CD4-positive, alpha-beta T cell (primary cell): Measurements from ENCODE around the gene MBOAT7. TPM values are rescaled to one million over a fixed set of nuclear protein-coding genes. Genes with fewer than 3 reads are reported as not detected.

Experiments
- ATAC-seq: fragments of 200-7000 bp; cut with Tn5 transposase; one replicate; pipeline ENCODE4 v1.10.0; 2022; ENCODE audit warnings: mild to moderate bottlenecking; ENCODE audit not compliant: poor library complexity
- CTCF ChIA-PET: fragments of 350-600 bp; sonication (Branson Sonifier 250); formaldehyde crosslinking; loops from one replicate; lab custom pipeline; 2021; ENCODE audit warnings: antibody characterized with exemption, inconsistent platforms; lab: Charles Lee
- POLR2A ChIA-PET: fragments of 350-600 bp; sonication (Branson Sonifier 250); formaldehyde crosslinking; loops from one replicate; lab custom pipeline; 2021; ENCODE audit warnings: antibody characterized with exemption, inconsistent platforms; lab: Charles Lee
- DNase-seq, 14 experiments: peaks; one replicate each; pipeline ENCODE4 v3.0.0-alpha.2; 2013 to 2020; ENCODE audit warnings: mixed read lengths in 2 of 14
- H3K27ac ChIP-seq, 2 donors: one replicate each; pipeline versions ENCODE4 v1.5.1 to v1.7.0; 2013; ENCODE audit warnings: low read length in 2 of 2, low read depth in 1 of 2, mild to moderate bottlenecking in 1 of 2
- H3K27me3 ChIP-seq, 2 experiments: 1 replicate in 1 of 2; 2 replicates in 1 of 2; pipeline versions ENCODE4 v1.6.1 to v1.7.0; 2013; ENCODE audit warnings: low read length in 2 of 2, control low read depth in 1 of 2, mild to moderate bottlenecking in 1 of 2, moderate library complexity in 1 of 2; ENCODE audit not compliant: insufficient read depth in 2 of 2, control insufficient read depth in 1 of 2
- H3K36me3 ChIP-seq: one replicate; pipeline ENCODE4 v1.6.1; 2013; ENCODE audit warnings: low read length, control low read depth; ENCODE audit not compliant: insufficient read depth
- H3K4me1 ChIP-seq: one replicate; pipeline ENCODE4 v1.6.1; 2013; ENCODE audit warnings: low read length, control low read depth; ENCODE audit not compliant: insufficient read depth
- H3K4me3 ChIP-seq: one replicate; pipeline ENCODE4 v1.5.1; 2013; ENCODE audit warnings: mild to moderate bottlenecking, low read length, moderate library complexity
- H3K9me3 ChIP-seq, 2 experiments: 1 replicate in 1 of 2; 2 replicates in 1 of 2; pipeline versions ENCODE4 v1.6.1 to v1.7.0; 2013; ENCODE audit warnings: low read length in 2 of 2, mild to moderate bottlenecking in 2 of 2, control low read depth in 1 of 2, moderate library complexity in 1 of 2; ENCODE audit not compliant: control insufficient read depth in 1 of 2, insufficient read depth in 1 of 2
- H3K27ac Mint-ChIP-seq: one replicate; pipeline ENCODE4 v1.8.0; 2020; ENCODE audit warnings: mixed read lengths
- H3K27me3 Mint-ChIP-seq: one replicate; pipeline ENCODE4 v1.8.0; 2021; ENCODE audit warnings: mixed read lengths
- H3K36me3 Mint-ChIP-seq: one replicate; pipeline ENCODE4 v1.8.0; 2021; ENCODE audit warnings: low read depth, mixed read lengths
- H3K4me1 Mint-ChIP-seq: one replicate; pipeline ENCODE4 v1.8.0; 2021; ENCODE audit warnings: low read depth, mixed read lengths
- H3K4me3 Mint-ChIP-seq: one replicate; pipeline ENCODE4 v1.8.0; 2020; ENCODE audit warnings: mild to moderate bottlenecking, mixed read lengths
- H3K9me3 Mint-ChIP-seq: one replicate; pipeline ENCODE4 v1.8.0; 2020; ENCODE audit warnings: mixed read lengths
- CTCF ChIP-seq: fragments of 200-600 bp; IDR thresholded peaks from one replicate; pipeline ENCODE4 v1.8.0; 2022; ENCODE audit warnings: antibody characterized with exemption, mild to moderate bottlenecking
- intact Hi-C, 2 experiments: fragments of 100-400 bp; cut with DNase I in 1 of 2; cut with micrococcal nuclease in 1 of 2; formaldehyde crosslinking; loops; one replicate each; pipeline versions ENCODE4 v1.15.1 to v1.9.0; 2023 to 2025; cut with DNase I, micrococcal nuclease
- total RNA-seq, 174 experiments: library from RNA in 2 of 174; stranded (reverse) in 2 of 174; gene quantifications; one replicate each; pipeline ENCODE4 v1.2.3 and lab custom pipeline; 2021 to 2026

MBOAT7 gene
- total RNA-seq, 2 experiments from 2014 or later, result 13.7 to 18.0 TPM

GRCh38 chr19:54178581-54179261, 10.7 kb downstream of the MBOAT7 start:
- CTCF ChIA-PET, result interaction anchor here (1.5 kb wide), 1 partner anchor 10 kb away, joined by 3 read pairs; no protein-coding TSS in a partner anchor
- Mint-ChIP-seq H3K27ac (no peak overlapping the region), H3K36me3 (peaks cover 10% of the 10 kb centered on the region), H3K9me3 (no peaks in the 10 kb centered on the region), H3K27me3 (no peaks in the 10 kb centered on the region), H3K4me3 (no peak overlapping the region), H3K4me1 (no peaks in the 10 kb centered on the region)
- peaks cover 8% of the 10 kb centered on the region for H3K36me3 ChIP-seq
- no peaks in the 10 kb centered on the region for H3K9me3 ChIP-seq
- intact Hi-C loops, result no loop called here
- no peak for TF ChIP-seq CTCF
- H3K27me3 ChIP-seq, result no peaks in the 10 kb centered on the region
- no peaks in the 10 kb centered on the region for H3K4me1 ChIP-seq
- H3K27ac ChIP-seq, result no peak overlapping the region
- ATAC-seq, result peak; percentile 100
- no peak overlapping the region for H3K4me3 ChIP-seq
- DNase-seq, result peak in 7 of 14 experiments; percentile 28 to 64 (median 44)
- POLR2A ChIA-PET, result no interaction called here

GRCh38 chr19:54173951-54174834, 15.2 kb downstream of the MBOAT7 start:
- Mint-ChIP-seq H3K4me1 (no peaks in the 10 kb centered on the region), H3K27me3 (no peaks in the 10 kb centered on the region), H3K36me3 (peaks cover 10% of the 10 kb centered on the region), H3K27ac (no peak overlapping the region), H3K4me3 (no peak overlapping the region), H3K9me3 (no peaks in the 10 kb centered on the region)
- Histone ChIP-seq H3K4me1 (peaks cover 12% of the 10 kb centered on the region), H3K27ac (no peak overlapping the region), H3K36me3 (peaks cover 3% of the 10 kb centered on the region), H3K9me3 (no peaks in the 10 kb centered on the region), H3K4me3 (no peak overlapping the region), H3K27me3 (no peaks in the 10 kb centered on the region)
- no peak for ATAC-seq
- POLR2A ChIA-PET, result interaction anchor here (0.7 to 2.3 kb wide), 3 partner anchors 15 to 37 kb away, joined by 3 to 8 read pairs (median 3); partner anchors contain the start of genes CNOT3, MBOAT7 and TSEN34
- intact Hi-C loops, result no loop called here
- TF ChIP-seq CTCF, result no peak
- peak in 1 of 14 experiments; percentile 22 for DNase-seq
- CTCF ChIA-PET, result interaction anchor here (1.1 kb wide), 1 partner anchor 12 kb away, joined by 4 read pairs; no protein-coding TSS in a partner anchor

DNA sequence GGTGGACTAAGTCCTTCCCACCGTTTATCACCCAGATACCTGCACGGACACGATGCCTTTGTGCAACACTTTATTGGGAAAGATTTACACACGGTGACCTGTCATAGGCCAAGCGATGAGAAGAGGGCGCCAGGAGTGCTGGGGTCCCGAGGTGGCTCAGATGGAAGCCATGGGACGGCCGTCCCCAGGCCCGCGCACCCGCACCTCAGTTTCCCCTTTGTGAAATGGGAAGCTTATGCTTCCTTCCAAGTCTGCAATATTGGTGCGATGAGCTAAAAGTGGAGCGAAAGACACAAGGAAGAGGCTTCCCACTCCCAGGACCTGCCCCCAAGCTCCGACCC, 16.1 kb downstream of the MBOAT7 start:
- H3K4me3 Mint-ChIP-seq, result no peak overlapping the region
- Histone ChIP-seq H3K9me3 (no peaks in the 10 kb centered on the region), H3K4me1 (peaks cover 16% of the 10 kb centered on the region), H3K36me3 (peaks cover 3% of the 10 kb centered on the region), H3K4me3 (no peak overlapping the region), H3K27ac (no peak overlapping the region), H3K27me3 (no peaks in the 10 kb centered on the region)
- ChIA-PET CTCF (interaction anchor here (1.1 kb wide), 1 partner anchor 13 kb away, joined by 4 read pairs; no protein-coding TSS in a partner anchor), POLR2A (interaction anchor here (0.6 to 2.3 kb wide), 3 partner anchors 18 to 36 kb away, joined by 3 to 8 read pairs (median 3); partner anchors contain the start of genes CNOT3 and TSEN34)
- no peaks in the 10 kb centered on the region for H3K27me3 Mint-ChIP-seq
- DNase-seq (no peak), ATAC-seq (no peak)
- no peaks in the 10 kb centered on the region for H3K4me1 Mint-ChIP-seq
- H3K27ac Mint-ChIP-seq, result no peak overlapping the region
- intact Hi-C loops, result no loop called here
- H3K9me3 Mint-ChIP-seq, result no peaks in the 10 kb centered on the region
- TF ChIP-seq CTCF, result no peak
- H3K36me3 Mint-ChIP-seq, result peaks cover 3% of the 10 kb centered on the region
